ENCODE results near the gene TARM1.

Gene TARM1

GRCh38 chr19:54030895-54031586 lies 50.1 kb downstream of the TARM1 start:
- DNase-seq (ENCODE audit: low read depth), result no peak

GRCh38 chr19:54029930-54030490 lies 51.2 kb downstream of the TARM1 start:
- peak; percentile 50 for DNase-seq (ENCODE audit: low read depth)

GRCh38 chr19:54029301-54029700 lies 51.9 kb downstream of the TARM1 start:
- DNase-seq (ENCODE audit: low read depth), result no peak

DNA sequence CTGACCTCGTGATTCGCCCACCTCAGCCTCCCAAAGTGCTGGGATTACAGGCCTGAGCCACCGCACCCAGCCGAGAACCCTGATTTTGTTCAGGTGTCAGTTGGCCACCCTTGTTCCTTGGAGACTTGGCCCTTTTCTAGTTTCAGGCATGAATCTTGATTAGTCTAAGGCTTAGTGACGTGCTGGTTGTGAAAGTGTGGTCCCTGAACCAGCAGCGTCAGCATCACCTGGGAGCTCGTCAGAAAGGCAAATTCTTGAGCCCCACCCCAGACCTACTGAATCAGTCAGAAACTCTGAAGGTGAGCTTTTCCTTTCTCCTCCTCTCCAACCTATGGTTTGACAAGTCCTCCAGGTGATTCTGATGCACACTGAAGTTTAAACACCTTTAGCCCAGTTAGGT lies 54.5 kb downstream of the TARM1 start:
- no peak for DNase-seq (ENCODE audit: low read depth)

DNA sequence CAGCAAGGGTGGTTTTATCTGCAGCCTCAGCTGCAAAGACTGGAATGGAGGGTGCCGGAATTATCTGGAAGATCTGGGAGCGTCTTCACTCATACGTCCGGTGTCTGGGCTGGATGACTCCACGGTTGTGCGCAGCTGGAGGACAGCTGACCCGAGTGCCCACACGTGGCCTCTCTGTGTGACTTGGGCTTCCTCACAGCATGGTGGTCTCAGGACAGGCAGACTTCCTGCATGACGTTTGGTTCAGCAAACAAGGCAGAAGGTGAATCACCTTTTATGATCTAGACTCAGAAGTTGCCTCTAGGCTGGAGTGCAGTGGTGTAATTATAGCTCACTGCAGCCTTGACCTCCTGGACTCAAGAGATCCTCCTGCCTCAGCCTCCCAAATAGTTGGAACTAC lies 56.5 kb downstream of the TARM1 start:
- DNase-seq (ENCODE audit: low read depth), result no peak

GRCh38 chr19:54023191-54023590 lies 58.0 kb downstream of the TARM1 start:
- DNase-seq (ENCODE audit: low read depth), result no peak

- no peak for DNase-seq (ENCODE audit: low read depth)
Observed at GRCh38 chr19:54021932-54022331, 59.2 kb downstream of the TARM1 start.

DNA sequence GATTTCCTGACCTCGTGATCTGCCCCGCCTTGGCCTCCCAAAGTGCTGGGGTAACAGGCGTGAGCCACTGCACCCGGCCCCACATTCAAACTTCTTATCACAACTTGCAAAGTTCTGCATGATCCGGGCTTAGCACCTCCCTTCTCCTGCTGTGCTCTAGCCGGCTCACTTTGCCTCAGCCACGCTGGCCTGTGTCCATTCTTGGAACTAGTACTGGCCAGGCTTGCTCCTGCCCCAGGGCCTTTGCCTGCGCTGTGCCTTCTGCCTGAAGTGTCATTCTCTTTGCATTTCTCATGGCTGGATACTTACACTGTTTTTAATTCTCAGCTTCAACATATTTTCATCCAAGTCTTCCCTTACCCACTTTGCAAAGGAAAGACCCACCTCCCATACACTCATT lies 59.8 kb downstream of the TARM1 start:
- DNase-seq (ENCODE audit: low read depth), result no peak

Data from activated T-cell treated with anti-CD3 and anti-CD28 coated beads for 1 hour (primary cell).